Spleen (tissue), 11 donors: ENCODE data around the gene PRKCA. TPM values are rescaled to one million over a fixed set of nuclear protein-coding genes. Genes with fewer than 3 reads are reported as not detected.

Experiments
- DNase-seq: peaks from one replicate; pipeline ENCODE4 v3.0.0-alpha.2; 2020
- H3K27ac ChIP-seq, 8 donors: fragments of 200-600 bp; sonication (generic) in 7 of 8; 1 replicate in 4 of 8; 2 replicates in 4 of 8; pipeline versions ENCODE4 v1.5.0 to v1.8.0; 2016 to 2021; ENCODE audit warnings: inconsistent platforms in 4 of 8, mild to moderate bottlenecking in 4 of 8, moderate library complexity in 1 of 8
- H3K27me3 ChIP-seq, 7 donors: fragments of 200-600 bp; sonication (generic) in 6 of 7; replicated peaks in 1 of 7; 1 replicate in 4 of 7; 2 replicates in 3 of 7; pipeline versions ENCODE4 v1.5.0 to v1.8.0; 2016 to 2021; ENCODE audit warnings: inconsistent platforms in 3 of 7, mild to moderate bottlenecking in 1 of 7
- H3K36me3 ChIP-seq, 6 donors: fragments of 200-600 bp; sonication (generic) in 5 of 6; 1 replicate in 4 of 6; 2 replicates in 2 of 6; pipeline versions ENCODE4 v1.5.0 to v1.8.0; 2016 to 2021; ENCODE audit warnings: inconsistent platforms in 2 of 6
- H3K4me1 ChIP-seq, 6 donors: fragments of 200-600 bp; sonication (generic) in 5 of 6; 1 replicate in 3 of 6; 2 replicates in 3 of 6; pipeline versions ENCODE4 v1.5.0 to v1.8.0; 2016 to 2021; ENCODE audit warnings: inconsistent platforms in 3 of 6
- H3K4me3 ChIP-seq, 8 donors: fragments of 200-600 bp; sonication (generic) in 7 of 8; 1 replicate in 4 of 8; 2 replicates in 4 of 8; pipeline versions ENCODE4 v1.5.0 to v1.8.0; 2016 to 2021; ENCODE audit warnings: inconsistent platforms in 4 of 8, mild to moderate bottlenecking in 4 of 8, moderate library complexity in 2 of 8
- H3K9me3 ChIP-seq, 8 donors: fragments of 200-600 bp; sonication (generic) in 7 of 8; 1 replicate in 4 of 8; 2 replicates in 4 of 8; pipeline versions ENCODE4 v1.5.0 to v1.8.0; 2016 to 2021; ENCODE audit warnings: inconsistent platforms in 4 of 8
- POLR2A ChIP-seq, 3 donors: fragments of 450-650 bp; IDR thresholded peaks; one replicate each; pipeline ENCODE4 v1.5.1; 2017; ENCODE audit warnings: antibody characterized with exemption in 3 of 3, mild to moderate bottlenecking in 1 of 3
- POLR2AphosphoS5 ChIP-seq, 3 donors: sonication (generic); formaldehyde crosslinking; IDR thresholded peaks; one replicate each; pipeline ENCODE4 v1.5.1; 2017; ENCODE audit warnings: antibody characterized with exemption in 3 of 3
- WGBS, 5 donors: extraction: QIAGEN DNeasy Blood & Tissue Kit in 3 of 5; methylation state at CpG; one replicate each; pipeline versions ENCODE4 v1.1.5 to v1.1.7; 2013 to 2018; 5-methylcytosine and 5-hydroxymethylcytosine counted together
- intact Hi-C: fragments of 100-400 bp; cut with DNase I; formaldehyde crosslinking; loops from one replicate; pipeline ENCODE4 v1.15.0; 2023; ENCODE audit warnings: low total_unique reads
- polyA plus RNA-seq, 3 donors: library from polyadenylated mRNA; stranded (reverse); fragments of 200-250 nt; gene quantifications; one replicate each; pipeline ENCODE4 v1.2.1, GENCODE V29; 2013
- total RNA-seq, 7 donors: library from RNA; depleted of rRNA in 3 of 7; stranded (reverse); fragments of >200 nt in 3 of 7; fragmentation: NEBNext Ultra II Directional in 4 of 7; extraction: Animal tissue kit (Norgen Biotek cat#: 25700) in 4 of 7; gene quantifications; one replicate each; pipeline versions ENCODE4 v1.1.0 to v1.2.1, GENCODE V29; 2016 to 2021
- TF ChIP-seq, protein P1 (sequence below), 11 experiments: fragments of 200-600 bp in 7 of 11; fragments of 450-650 bp in 4 of 11; sonication (generic) in 4 of 11; IDR thresholded peaks in 8 of 11; conservative IDR thresholded peaks in 3 of 11; 1 replicate in 7 of 11; 2 replicates in 4 of 11; pipeline versions ENCODE4 v1.4.0 to v1.8.0; 2016 to 2021; ENCODE audit warnings: antibody characterized with exemption in 11 of 11, inconsistent platforms in 4 of 11, mild to moderate bottlenecking in 1 of 11
- donor health status: healthy with polysubstance abuse.
- donor health status: DM: no; HTN: no; CAD: no; lungs with moderate emphysema.
- donor health status: DM: no; HTN: no; CAD: no.
- donor health status: Bipolar disorder and iron deficiency.
- donor health status: healthy.
- donor health status: DM: no; HTN: no; CAD: no.
- donor health status: DM: yes; HTN: yes; CAD: no.

The PRKCA gene
- total and polyA plus RNA-seq, 10 donors, result 1.7 to 59.7 (median 31.2) TPM

DNA sequence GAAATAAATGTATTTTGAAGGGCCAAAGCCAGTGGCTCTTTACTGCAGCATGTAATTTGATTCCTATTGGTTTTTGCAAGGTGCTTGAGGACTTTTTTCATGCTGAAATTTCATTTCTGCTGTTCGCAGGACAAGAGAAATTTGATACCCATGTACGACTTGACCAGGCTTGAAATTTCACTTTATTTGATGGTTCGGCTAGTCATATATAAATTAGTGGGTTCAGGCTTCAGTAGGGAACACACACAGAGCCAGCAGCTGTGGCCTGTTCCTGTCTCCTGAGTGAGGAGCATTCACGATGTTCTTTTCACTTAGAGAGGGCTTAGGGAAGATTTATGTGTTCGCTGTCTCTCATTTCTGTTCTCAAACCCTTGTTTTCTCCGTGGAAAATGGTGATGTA lies 274.1 kb downstream of the PRKCA start:
- H3K4me3 ChIP-seq, result no peak overlapping the region
- TF ChIP-seq POLR2AphosphoS5 (IDR thresholded peaks at IDR 0.05), result no peak
- TF ChIP-seq, protein P1, sequence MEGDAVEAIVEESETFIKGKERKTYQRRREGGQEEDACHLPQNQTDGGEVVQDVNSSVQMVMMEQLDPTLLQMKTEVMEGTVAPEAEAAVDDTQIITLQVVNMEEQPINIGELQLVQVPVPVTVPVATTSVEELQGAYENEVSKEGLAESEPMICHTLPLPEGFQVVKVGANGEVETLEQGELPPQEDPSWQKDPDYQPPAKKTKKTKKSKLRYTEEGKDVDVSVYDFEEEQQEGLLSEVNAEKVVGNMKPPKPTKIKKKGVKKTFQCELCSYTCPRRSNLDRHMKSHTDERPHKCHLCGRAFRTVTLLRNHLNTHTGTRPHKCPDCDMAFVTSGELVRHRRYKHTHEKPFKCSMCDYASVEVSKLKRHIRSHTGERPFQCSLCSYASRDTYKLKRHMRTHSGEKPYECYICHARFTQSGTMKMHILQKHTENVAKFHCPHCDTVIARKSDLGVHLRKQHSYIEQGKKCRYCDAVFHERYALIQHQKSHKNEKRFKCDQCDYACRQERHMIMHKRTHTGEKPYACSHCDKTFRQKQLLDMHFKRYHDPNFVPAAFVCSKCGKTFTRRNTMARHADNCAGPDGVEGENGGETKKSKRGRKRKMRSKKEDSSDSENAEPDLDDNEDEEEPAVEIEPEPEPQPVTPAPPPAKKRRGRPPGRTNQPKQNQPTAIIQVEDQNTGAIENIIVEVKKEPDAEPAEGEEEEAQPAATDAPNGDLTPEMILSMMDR (IDR thresholded peaks at IDR 0.05 in 8 of 11, conservative IDR thresholded peaks at IDR 0.05 in 3 of 11), result no peak
- peaks cover 12 to 40% (median 30%) of the 10 kb centered on the region in 6 donors for H3K4me1 ChIP-seq
- WGBS, 5 donors, result 81 to 92% (median 82%) methylated on average over 6 of the region's 6 CpGs
- no peaks in the 10 kb centered on the region for H3K36me3 ChIP-seq
- no peaks in the 10 kb centered on the region for H3K27me3 ChIP-seq
- no peak overlapping the region for H3K27ac ChIP-seq
- no peaks in the 10 kb centered on the region for H3K9me3 ChIP-seq
- DNase-seq, result no peak
- intact Hi-C loops, result no loop called here

DNA sequence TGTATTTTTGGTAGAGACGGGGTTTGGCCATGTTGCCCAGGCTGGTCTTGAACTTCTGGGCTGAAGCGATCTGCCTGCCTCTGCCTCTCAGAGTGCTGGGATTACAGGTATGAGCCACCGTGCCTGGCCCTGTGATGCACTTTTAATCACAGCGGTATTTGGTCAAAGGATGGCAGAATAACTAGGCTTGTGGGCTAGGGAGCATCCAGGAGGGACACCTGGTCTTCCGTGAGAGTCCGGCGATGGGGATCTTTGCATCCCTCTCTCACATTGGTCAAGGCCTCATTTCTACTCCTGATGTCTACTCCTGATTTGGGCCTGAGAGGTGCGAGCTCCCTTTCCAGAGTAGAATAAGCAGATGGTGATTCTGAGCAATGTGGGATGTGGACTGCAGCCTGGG lies 274.6 kb downstream of the PRKCA start:
- no peak for DNase-seq

DNA sequence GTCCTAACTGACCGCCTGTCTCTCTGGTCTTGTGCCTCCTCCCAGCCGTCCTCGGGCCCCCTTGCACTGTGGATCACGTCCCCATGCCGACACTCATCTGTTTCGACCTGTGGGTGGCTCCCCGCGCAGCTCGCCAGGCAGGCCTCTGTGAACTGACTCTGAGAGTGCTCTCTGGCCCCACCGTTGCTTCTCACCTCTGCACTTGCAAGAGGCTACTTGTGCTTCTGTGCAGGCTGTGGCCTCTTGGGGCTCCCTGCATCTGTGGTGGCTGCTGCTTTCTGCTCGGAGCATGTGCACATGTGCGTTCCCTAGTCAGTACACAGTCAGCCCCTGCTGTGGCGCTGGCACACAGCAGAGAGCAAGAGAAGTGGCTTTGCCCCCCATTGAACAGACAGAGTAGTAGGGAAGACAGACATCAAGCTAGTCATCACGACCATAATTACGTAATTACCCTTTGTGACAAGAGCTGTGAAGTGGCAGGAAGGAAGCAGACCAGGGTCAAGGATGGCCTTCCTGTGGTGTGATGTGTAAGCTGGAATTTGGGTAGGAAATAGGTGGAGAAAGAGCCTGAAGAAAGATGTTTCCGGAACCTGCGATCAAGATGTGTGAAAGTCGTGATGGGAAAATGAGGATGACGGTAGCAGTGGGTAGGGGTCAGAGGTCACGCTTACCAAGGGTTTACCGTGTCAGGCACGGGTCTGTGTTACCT lies 276.5 kb downstream of the PRKCA start:
- Histone ChIP-seq H3K27ac (peak overlapping the region; percentile 5 to 75 (median 60)), H3K4me1 (peaks cover 12 to 53% (median 30%) of the 10 kb centered on the region in 6 donors), H3K4me3 (no peak overlapping the region), H3K27me3 (no peaks in the 10 kb centered on the region), H3K36me3 (no peaks in the 10 kb centered on the region), H3K9me3 (no peaks in the 10 kb centered on the region)
- intact Hi-C loops, result no loop called here
- WGBS, 5 donors, result 68 to 79% (median 72%) methylated on average over 20 to 22 of the region's 22 CpGs
- TF ChIP-seq POLR2A (IDR thresholded peaks at IDR 0.05), result no peak
- peak in 1 of 3 donors; percentile 72 for TF ChIP-seq POLR2AphosphoS5 (IDR thresholded peaks at IDR 0.05)
- TF ChIP-seq, protein P1 (IDR thresholded peaks at IDR 0.05 in 8 of 11, conservative IDR thresholded peaks at IDR 0.05 in 3 of 11), result no peak
- no peak for DNase-seq

More for the DNA sequence above, 274.6 kb downstream of the PRKCA start:
- intact Hi-C loops, result no loop called here
- no peaks in the 10 kb centered on the region for H3K27me3 ChIP-seq
- TF ChIP-seq POLR2AphosphoS5 (IDR thresholded peaks at IDR 0.05) (no peak), POLR2A (IDR thresholded peaks at IDR 0.05) (no peak)
- TF ChIP-seq, protein P1 (IDR thresholded peaks at IDR 0.05 in 8 of 11, conservative IDR thresholded peaks at IDR 0.05 in 3 of 11), result no peak
- no peak overlapping the region for H3K4me3 ChIP-seq
- H3K36me3 ChIP-seq, result no peaks in the 10 kb centered on the region
- no peaks in the 10 kb centered on the region for H3K9me3 ChIP-seq
- 83 to 98% (median 94%) methylated on average over 4 to 8 of the region's 8 CpGs for WGBS, 5 donors
- H3K27ac ChIP-seq, result no peak overlapping the region
- peaks cover 12 to 43% (median 30%) of the 10 kb centered on the region in 6 donors for H3K4me1 ChIP-seq

- WGBS, 5 donors, result 58 to 87% (median 70%) methylated on average over 4 of the region's 4 CpGs
- intact Hi-C loops, result no loop called here
These were observed 277.1 kb downstream of the PRKCA start for GRCh38 chr17:66579556-66579955.

More at GRCh38 chr17:66579556-66579955, 277.1 kb downstream of the PRKCA start:
- TF ChIP-seq POLR2A (IDR thresholded peaks at IDR 0.05), result no peak
- no peak for TF ChIP-seq POLR2AphosphoS5 (IDR thresholded peaks at IDR 0.05)
- TF ChIP-seq, protein P1 (IDR thresholded peaks at IDR 0.05 in 8 of 11, conservative IDR thresholded peaks at IDR 0.05 in 3 of 11), result no peak
- H3K9me3 ChIP-seq, result no peaks in the 10 kb centered on the region
- no peaks in the 10 kb centered on the region for H3K27me3 ChIP-seq
- H3K27ac ChIP-seq, result peak overlapping the region; percentile 5 to 75 (median 60)
- peaks cover 12 to 53% (median 30%) of the 10 kb centered on the region in 6 donors for H3K4me1 ChIP-seq
- DNase-seq, result no peak
- H3K36me3 ChIP-seq, result no peaks in the 10 kb centered on the region
- H3K4me3 ChIP-seq, result no peak overlapping the region
